MCF 10A (cell line): Measurements from ENCODE around the gene AIFM2. TPM values are rescaled to one million over a fixed set of nuclear protein-coding genes. Genes with fewer than 3 reads are reported as not detected.

ENCODE experiments used
- BruUV-seq: library from RNA; stranded (reverse); fragments of 400-500 nt; replicated peaks from 2 replicates; lab custom pipeline; 2021; lab: Mats Ljungman, UMichigan
- CTCF ChIA-PET: fragments of 300-600 bp; sonication (Branson Sonifier 250); formaldehyde crosslinking; extraction: SDS; loops from one replicate; lab custom pipeline; 2021; ENCODE audit warnings: antibody characterized with exemption, inconsistent platforms; lab: Yijun Ruan, JAX
- POLR2A ChIA-PET: fragments of 300-600, 350-650 bp; sonication (Branson Sonifier 250); formaldehyde crosslinking; extraction: SDS; loops from one replicate; lab custom pipeline; 2020; ENCODE audit warnings: antibody characterized with exemption, inconsistent platforms; lab: Yijun Ruan, JAX
- DNase-seq: peaks from one replicate; pipeline ENCODE4 v3.0.0-alpha.2; 2018; ENCODE audit not compliant: unreplicated experiment
- H3K27ac Mint-ChIP-seq: one replicate; pipeline ENCODE4 v1.8.0; 2022; ENCODE audit warnings: mild to moderate bottlenecking, low read depth, mixed read lengths; ENCODE audit not compliant: unreplicated experiment
- H3K27me3 Mint-ChIP-seq: one replicate; pipeline ENCODE4 v1.8.0; 2022; ENCODE audit warnings: mixed read lengths; ENCODE audit not compliant: insufficient read depth, unreplicated experiment
- H3K36me3 Mint-ChIP-seq: one replicate; pipeline ENCODE4 v1.8.0; 2022; ENCODE audit warnings: mild to moderate bottlenecking, moderate library complexity, mixed read lengths; ENCODE audit not compliant: insufficient read depth, unreplicated experiment
- H3K4me1 Mint-ChIP-seq: one replicate; pipeline ENCODE4 v1.8.0; 2022; ENCODE audit warnings: mixed read lengths; ENCODE audit not compliant: insufficient read depth, unreplicated experiment
- H3K4me3 Mint-ChIP-seq: one replicate; pipeline ENCODE4 v1.8.0; 2022; ENCODE audit warnings: mild to moderate bottlenecking, moderate library complexity, mixed read lengths; ENCODE audit not compliant: unreplicated experiment
- H3K9me3 Mint-ChIP-seq: one replicate; pipeline ENCODE4 v1.8.0; 2022; ENCODE audit warnings: mixed read lengths; ENCODE audit not compliant: unreplicated experiment
- CTCF ChIP-seq: fragments of 200-600 bp; IDR thresholded peaks from one replicate; pipeline ENCODE4 v1.8.0; 2022; ENCODE audit warnings: antibody characterized with exemption, mild to moderate bottlenecking; ENCODE audit not compliant: unreplicated experiment
- intact Hi-C: fragments of 100-400 bp; cut with micrococcal nuclease; formaldehyde crosslinking; loops from 2 replicates; pipeline ENCODE4 v1.14.1; 2022
- total RNA-seq: library from RNA; stranded (reverse); gene quantifications from 2 replicates; pipeline ENCODE4 v1.2.3, GENCODE V29; 2022

The AIFM2 gene
- total RNA-seq, 1 experiment from 2014 or later, result 19.2 TPM

- no peaks in the 10 kb centered on the region for H3K36me3 Mint-ChIP-seq
- CTCF ChIA-PET, result interaction anchor here (0.6 to 1.2 kb wide), 4 partner anchors 17 to 749 kb away, joined by 3 to 4 read pairs (median 4); partner anchors contain the start of gene TYSND1
- H3K4me1 Mint-ChIP-seq, result peaks cover 7% of the 10 kb centered on the region
These were observed 42.9 kb upstream of the AIFM2 start for GRCh38 chr10:70175516-70175915.

GRCh38 chr10:70174058-70174741, 41.6 kb upstream of the AIFM2 start:
- ChIA-PET CTCF (no interaction called here), POLR2A (interaction anchor here (0.9 to 1.4 kb wide), 2 partner anchors 13 to 19 kb away, joined by 4 to 7 read pairs; no protein-coding TSS in a partner anchor)
- H3K36me3 Mint-ChIP-seq, result no peaks in the 10 kb centered on the region
- intact Hi-C loops, result no loop called here
- no peaks in the 10 kb centered on the region for H3K27me3 Mint-ChIP-seq
- DNase-seq, result no peak
- H3K4me1 Mint-ChIP-seq, result peaks cover 8% of the 10 kb centered on the region
- no TSS peak for BruUV-seq
- TF ChIP-seq CTCF, result no peak
- H3K27ac Mint-ChIP-seq, result no peak overlapping the region
- no peak overlapping the region for H3K4me3 Mint-ChIP-seq
- H3K9me3 Mint-ChIP-seq, result no peaks in the 10 kb centered on the region

More at GRCh38 chr10:70175516-70175915, 42.9 kb upstream of the AIFM2 start:
- Mint-ChIP-seq H3K27me3 (no peaks in the 10 kb centered on the region), H3K4me3 (no peak overlapping the region), H3K27ac (no peak overlapping the region), H3K9me3 (peaks cover 10% of the 10 kb centered on the region)
- intact Hi-C loops, result no loop called here
- POLR2A ChIA-PET, result interaction anchor here (0.6 to 1.1 kb wide), 2 partner anchors 17 to 242 kb away, joined by 3 read pairs; no protein-coding TSS in a partner anchor
- DNase-seq, result no peak
- BruUV-seq, result no TSS peak
- no peak for TF ChIP-seq CTCF

GRCh38 chr10:70169649-70170364, 37.2 kb upstream of the AIFM2 start:
- CTCF ChIA-PET, result interaction anchor here (0.7 to 1.8 kb wide), 5 partner anchors 20 to 1329 kb away, joined by 3 to 10 read pairs (median 4); partner anchors contain the start of gene TYSND1

More at GRCh38 chr10:70169649-70170364, 37.2 kb upstream of the AIFM2 start:
- Mint-ChIP-seq H3K27ac (peak overlapping the region; percentile 98), H3K4me3 (peak overlapping the region; percentile 90), H3K9me3 (no peaks in the 10 kb centered on the region), H3K36me3 (peaks cover 35% of the 10 kb centered on the region), H3K4me1 (peaks cover 30% of the 10 kb centered on the region), H3K27me3 (no peaks in the 10 kb centered on the region)
- intact Hi-C loops, result no loop called here
- TF ChIP-seq CTCF, result no peak
- POLR2A ChIA-PET, result interaction anchor here (0.6 to 5.9 kb wide), 24 partner anchors 9 to 1213 kb away, joined by 3 to 153 read pairs (median 5); partner anchors contain the start of genes DDX21, EIF4EBP2 and TYSND1
- DNase-seq, result no peak
- BruUV-seq, result no TSS peak
